Esophagus muscularis mucosa (tissue), 3 donors: Measurements from ENCODE around the gene GNA14.

ENCODE experiments used
- CTCF ChIP-seq, 3 experiments: fragments of 200-600 bp in 2 of 3; fragments of 450-650 bp in 1 of 3; sonication (generic) in 2 of 3; IDR thresholded peaks; one replicate each; pipeline ENCODE4 v1.5.1; 2017 to 2019; ENCODE audit warnings: antibody characterized with exemption in 3 of 3, mild to moderate bottlenecking in 2 of 3, moderate library complexity in 1 of 3
- POLR2AphosphoS5 ChIP-seq, 2 donors: sonication (generic); formaldehyde crosslinking; IDR thresholded peaks; one replicate each; pipeline ENCODE4 v1.6.1; 2017; ENCODE audit warnings: antibody characterized with exemption in 2 of 2

- TF ChIP-seq POLR2AphosphoS5 (IDR thresholded peaks at IDR 0.05) (no peak), CTCF (IDR thresholded peaks at IDR 0.05) (no peak)
Observed at GRCh38 chr9:77595426-77596095, 52.6 kb downstream of the GNA14 start.
